GM21737 (cell line): ENCODE data around the gene TPP2.
A peak's percentile ranks its signal among the peaks of the same experiment; 100 is the strongest.

Source experiments
- ATAC-seq: cut with Tn5 transposase; IDR thresholded peaks from one replicate; pipeline ENCODE4 v1.9.1; 2021; ENCODE audit warnings: mild to moderate bottlenecking, moderate library complexity; ENCODE audit not compliant: unreplicated experiment

TPP2 gene

GRCh38 chr13:102596147-102597028 lies at the start of gene TPP2:
TSS of gene TPP2 (plus strand) at chr13:102596986. CDS start at chr13:102597039, 53 bp downstream.
- peak; percentile 79 for ATAC-seq

- no peak for ATAC-seq
Measured at GRCh38 chr13:102548811-102549210, 48.0 kb upstream of the TPP2 start.

GRCh38 chr13:102550507-102550906 lies 46.3 kb upstream of the TPP2 start:
- no peak for ATAC-seq

GRCh38 chr13:102555914-102556553 lies 40.8 kb upstream of the TPP2 start:
- ATAC-seq, result no peak

- ATAC-seq, result no peak
Measured at GRCh38 chr13:102556806-102557205, 40.0 kb upstream of the TPP2 start.

- ATAC-seq, result no peak
Measured at GRCh38 chr13:102558029-102558428, 38.8 kb upstream of the TPP2 start.

GRCh38 chr13:102561933-102562332 lies 34.9 kb upstream of the TPP2 start:
- no peak for ATAC-seq

GRCh38 chr13:102563267-102563666 lies 33.5 kb upstream of the TPP2 start:
- ATAC-seq, result no peak

GRCh38 chr13:102564564-102564963 lies 32.2 kb upstream of the TPP2 start:
- no peak for ATAC-seq

GRCh38 chr13:102566513-102566912 lies 30.3 kb upstream of the TPP2 start:
- no peak for ATAC-seq

- no peak for ATAC-seq
Measured at GRCh38 chr13:102567857-102568256, 28.9 kb upstream of the TPP2 start.

GRCh38 chr13:102569488-102569887 lies 27.3 kb upstream of the TPP2 start:
- ATAC-seq, result no peak

GRCh38 chr13:102571075-102571474 lies 25.7 kb upstream of the TPP2 start:
- ATAC-seq, result no peak

GRCh38 chr13:102572323-102572722 lies 24.5 kb upstream of the TPP2 start:
- no peak for ATAC-seq

GRCh38 chr13:102580552-102581169 lies 16.1 kb upstream of the TPP2 start:
- ATAC-seq, result peak; percentile 62

- ATAC-seq, result no peak
Measured at GRCh38 chr13:102582256-102582655, 14.5 kb upstream of the TPP2 start.

GRCh38 chr13:102584434-102584833 lies 12.4 kb upstream of the TPP2 start:
- ATAC-seq, result peak; percentile 48

- no peak for ATAC-seq
Measured at GRCh38 chr13:102586615-102587014, 10.2 kb upstream of the TPP2 start.

- ATAC-seq, result no peak
Measured at GRCh38 chr13:102587916-102588315, 8.9 kb upstream of the TPP2 start.

GRCh38 chr13:102589301-102589822 lies 7.4 kb upstream of the TPP2 start:
- no peak for ATAC-seq

- ATAC-seq, result peak; percentile 39
Measured at GRCh38 chr13:102591988-102592781, 4.6 kb upstream of the TPP2 start.
